HepG2 (cell line): ENCODE data around the gene ZSWIM6. TPM values are rescaled to one million over a fixed set of nuclear protein-coding genes. Genes with fewer than 3 reads are reported as not detected.

Experiments used
- DRAP1 ChIP-seq: IDR thresholded peaks from 2 replicates; pipeline ENCODE4 v1.6.1; 2016; ENCODE audit warnings: missing genetic modification reagents, missing compliant biosample characterization
- DZIP1 ChIP-seq: sonication (generic); formaldehyde crosslinking; IDR thresholded peaks from 2 replicates; pipeline ENCODE4 v1.5.0; 2020; ENCODE audit warnings: mild to moderate bottlenecking, missing genetic modification reagents
- GLI4 ChIP-seq: sonication (generic); formaldehyde crosslinking; IDR thresholded peaks from 2 replicates; pipeline ENCODE4 v1.5.1; 2020; ENCODE audit warnings: missing genetic modification reagents, mild to moderate bottlenecking, moderate library complexity, borderline replicate concordance
- HNRNPL ChIP-seq: fragments of 200-400 bp; formaldehyde crosslinking; IDR thresholded peaks from 2 replicates; pipeline ENCODE4 v1.6.1; 2017; ENCODE audit warnings: mild to moderate bottlenecking, low read depth, low read length
- IRF1 ChIP-seq: sonication (generic); formaldehyde crosslinking; IDR thresholded peaks from 2 replicates; pipeline ENCODE4 v1.4.0; 2020; ENCODE audit warnings: low read depth, mild to moderate bottlenecking, missing genetic modification reagents
- KMT2A ChIP-seq: sonication (generic); formaldehyde crosslinking; IDR thresholded peaks from 2 replicates; pipeline ENCODE4 v1.4.0; 2020; ENCODE audit warnings: missing genetic modification reagents
- MAFK ChIP-seq, 2 experiments: IDR thresholded peaks in 1 of 2; conservative IDR thresholded peaks in 1 of 2; 2 replicates each; pipeline ENCODE4 v1.6.1; 2011; ENCODE audit warnings: improper control_type of control experiment in 2 of 2, low read length in 2 of 2
- MED1 ChIP-seq: sonication (generic); formaldehyde crosslinking; IDR thresholded peaks from 2 replicates; pipeline ENCODE4 v1.4.0; 2020; ENCODE audit warnings: missing genetic modification reagents
- PPARG ChIP-seq: conservative IDR thresholded peaks from 2 replicates; pipeline ENCODE4 v1.6.1; 2016; ENCODE audit warnings: missing biosample characterization, missing genetic modification reagents
- SMC3 ChIP-seq: IDR thresholded peaks from 2 replicates; pipeline ENCODE4 v1.6.1; 2011; ENCODE audit warnings: low read length, improper control_type of control experiment
- UBTF ChIP-seq: sonication (generic); formaldehyde crosslinking; IDR thresholded peaks from 2 replicates; pipeline ENCODE4 v1.4.0; 2020; ENCODE audit warnings: mild to moderate bottlenecking, missing genetic modification reagents
- ZBTB14 ChIP-seq: sonication (generic); formaldehyde crosslinking; IDR thresholded peaks from 2 replicates; pipeline ENCODE4 v1.4.0; 2020; ENCODE audit warnings: missing genetic modification reagents
- ZBTB4 ChIP-seq: sonication (generic); formaldehyde crosslinking; IDR thresholded peaks from 2 replicates; pipeline ENCODE4 v1.4.0; 2020; ENCODE audit warnings: missing genetic modification reagents, mild to moderate bottlenecking, borderline replicate concordance
- ZBTB7A ChIP-seq: sonication (generic); formaldehyde crosslinking; IDR thresholded peaks from 2 replicates; pipeline ENCODE4 v1.8.0; 2022; ENCODE audit warnings: mild to moderate bottlenecking, missing genetic modification reagents
- ZNF260 ChIP-seq: sonication (generic); formaldehyde crosslinking; IDR thresholded peaks from 2 replicates; pipeline ENCODE4 v1.4.0; 2020; ENCODE audit warnings: missing genetic modification reagents, low read depth, mild to moderate bottlenecking, borderline replicate concordance
- ZNF557 ChIP-seq: sonication (generic); formaldehyde crosslinking; IDR thresholded peaks from 2 replicates; pipeline ENCODE4 v1.4.0; 2020; ENCODE audit warnings: missing genetic modification reagents
- ZNF781 ChIP-seq: sonication (generic); formaldehyde crosslinking; IDR thresholded peaks from 2 replicates; pipeline ENCODE4 v1.5.1; 2020; ENCODE audit warnings: borderline replicate concordance, mild to moderate bottlenecking, missing genetic modification reagents; ENCODE audit errors: not compliant biosample characterization
- polyA plus RNA-seq, 8 experiments: library from polyadenylated mRNA; depleted of rRNA in 3 of 8; stranded (reverse) in 7 of 8; unstranded in 1 of 8; fragments of >200 nt; fragmentation: Illumina TruSeq in 4 of 8; extraction: Trizol in 4 of 8; gene quantifications; 2 replicates each; pipeline versions ENCODE4 v1.2.1 to v1.2.3, GENCODE V29; 2011 to 2016; ENCODE audit warnings: low read depth in 4 of 8, missing spikeins in 1 of 8, mixed read lengths in 1 of 8; ENCODE audit not compliant: insufficient read depth in 1 of 8
- total RNA-seq, 5 experiments: library from RNA; depleted of rRNA; stranded (reverse); fragments of >200 nt; fragmentation: Illumina TruSeq; extraction: Trizol; gene quantifications; 2 replicates each; pipeline ENCODE4 v1.2.3, GENCODE V29; 2016; ENCODE audit warnings: low read depth in 1 of 5

The ZSWIM6 gene
- total and polyA plus RNA-seq, 2 of the 13 experiments (the other 11 are each of a cell fraction or from before 2014, with no cell fraction given), result 0.82 to 1.9 TPM

GRCh38 chr5:61301341-61302199 is 30.5 kb upstream of the ZSWIM6 start (continued):
- no peak for TF ChIP-seq ZBTB7A
- TF ChIP-seq UBTF (CRISPR knock-in tag), result no peak
- no peak for TF ChIP-seq DZIP1 (CRISPR knock-in tag)
- TF ChIP-seq SMC3, result peak; percentile 33; the same call in 1 of the 2 replicates
- TF ChIP-seq MED1 (CRISPR knock-in tag), result peak; percentile 81
- peak; percentile 68 to 74 for TF ChIP-seq MAFK (conservative IDR thresholded peaks at IDR 0.05 in 1 of 2, IDR thresholded peaks at IDR 0.05 in 1 of 2; ENCODE audit: low read length in 2 of 2)
- no peak for TF ChIP-seq GLI4
- TF ChIP-seq ZNF781, result peak; percentile 52
- TF ChIP-seq ZBTB4 (CRISPR knock-in tag), result no peak
- TF ChIP-seq IRF1 (CRISPR knock-in tag), result no peak
- 0 out of 2 replicates have a peak, but pooled peaks have one; percentile 56 for TF ChIP-seq ZNF557 (CRISPR knock-in tag)
- no peak for TF ChIP-seq ZNF260 (CRISPR knock-in tag)
- TF ChIP-seq PPARG (CRISPR knock-in tag), result peak; percentile 52; the same call in 1 of the 2 replicates
- 0 out of 2 replicates have a peak, but pooled peaks have one; percentile 10 for TF ChIP-seq DRAP1 (CRISPR knock-in tag)
- no peak for TF ChIP-seq ZBTB14 (CRISPR knock-in tag)
- no peak for TF ChIP-seq HNRNPL
- TF ChIP-seq KMT2A (CRISPR knock-in tag), result 0 out of 2 replicates have a peak, but pooled peaks have one; percentile 24
